Measurements from ENCODE around the gene MGAT3. TPM values are rescaled to one million over a fixed set of nuclear protein-coding genes. Genes with fewer than 3 reads are reported as not detected.
"Not testable (repeated sequence)": the region's sequence is repeated elsewhere in the genome, so short reads cannot be mapped to it uniquely, and the experiment has no call there.

MGAT3 gene
- total RNA-seq, 1 experiment from 2014 or later = 5.0 TPM

- Histone ChIP-seq H3T11ph (ENCODE audit: low read length) (no peak overlapping the region), H2BK5ac (ENCODE audit: insufficient read length, low read length) (no peak overlapping the region), H3K4me1 (ENCODE audit: insufficient read depth, low read length) (no peaks in the 10 kb centered on the region; the same call in 1 of the 2 replicates), H3K56ac (ENCODE audit: insufficient read length, low read depth, low read length) (no peak overlapping the region), H4K8ac (replicated peaks; ENCODE audit: insufficient read length, low read depth, low read length) (no peak overlapping the region), H3K14ac (ENCODE audit: insufficient read depth, low read length) (no peak overlapping the region), H3K23ac (ENCODE audit: insufficient read length, low read depth, low read length) (no peak overlapping the region), H4K20me1 (ENCODE audit: control insufficient read depth, insufficient read depth, insufficient read length) (peaks cover 8% of the 10 kb centered on the region), H3K79me2 (ENCODE audit: insufficient read depth, low read length) (no peaks in the 10 kb centered on the region), H3K9me3 (ENCODE audit: control insufficient read depth, low read depth, low read length) (no peaks in the 10 kb centered on the region), H4K91ac (ENCODE audit: insufficient read length, low read depth, low read length) (no peak overlapping the region), H3K27me3 (ENCODE audit: insufficient read depth, low read length) (peaks cover 24% of the 10 kb centered on the region; the same call in 1 of the 2 replicates), H3K27ac (ENCODE audit: insufficient read length, low read depth, low read length) (no peak overlapping the region), H3K18ac (ENCODE audit: insufficient read length, low read depth, low read length) (no peak overlapping the region), H3K4ac (ENCODE audit: low read depth, low read length) (no peak overlapping the region), H2BK120ac (ENCODE audit: low read depth, low read length, poor library complexity, severe bottlenecking) (no peak overlapping the region), H2BK15ac (ENCODE audit: low read depth, low read length) (no peak overlapping the region), H3K4me2 (ENCODE audit: insufficient read depth, insufficient read length, low read length) (no peak overlapping the region), H2BK12ac (ENCODE audit: insufficient read length, low read depth, low read length) (no peak overlapping the region), H3K23me2 (ENCODE audit: insufficient read length, low read depth, low read length, poor library complexity, severe bottlenecking) (peaks cover 8% of the 10 kb centered on the region), H2AFZ (ENCODE audit: low read length) (no peak overlapping the region), H2BK20ac (ENCODE audit: low read depth, low read length, poor library complexity, severe bottlenecking) (no peak overlapping the region), H4K5ac (ENCODE audit: insufficient read length, low read depth, low read length) (no peak overlapping the region), H3K79me1 (ENCODE audit: insufficient read depth, low read depth, low read length, poor library complexity, severe bottlenecking) (no peaks in the 10 kb centered on the region), H3K9ac (ENCODE audit: extremely low read depth, insufficient read length, low read length) (no peak overlapping the region), H2AK5ac (ENCODE audit: insufficient read length, low read length) (no peak overlapping the region)
- DNase-seq = no peak
- Mint-ChIP-seq H3K27ac (no peak overlapping the region), H3K9me3 (no peaks in the 10 kb centered on the region), H3K4me3 (peak overlapping the region in 1 of 2 experiments; percentile 55; a peak in 2 of 5 replicates), H3K36me3 (ENCODE audit: insufficient read depth in 1 of 3, low read depth in 3 of 3) (peaks cover 41 to 55% (median 45%) of the 10 kb centered on the region in 3 experiments), H3K27me3 (ENCODE audit: low read depth) (peaks cover 88% of the 10 kb centered on the region), H3K4me1 (peaks cover 10 to 14% of the 10 kb centered on the region in 2 experiments)
- TF ChIP-seq CTCF (conservative IDR thresholded peaks at IDR 0.05) = no peak
- WGBS (ENCODE audit: extremely low coverage, insufficient read length, low lambda C conversion rate) = no CpG with 5 or more reads among the region's 16 CpGs
Measured at GRCh38 chr22:39504071-39504470, 47.3 kb downstream of the MGAT3 start.

GRCh38 chr22:39507021-39507420 lies 50.2 kb downstream of the MGAT3 start:
- H4K91ac ChIP-seq (ENCODE audit: insufficient read length, low read depth, low read length); H2AFZ ChIP-seq (ENCODE audit: low read length); H3K4me2 ChIP-seq (ENCODE audit: insufficient read depth, insufficient read length, low read length); H3K79me2 ChIP-seq (ENCODE audit: insufficient read depth, low read length); H2BK20ac ChIP-seq (ENCODE audit: low read depth, low read length, poor library complexity, severe bottlenecking); H2BK5ac ChIP-seq (ENCODE audit: insufficient read length, low read length); H2AK5ac ChIP-seq (ENCODE audit: insufficient read length, low read length); H4K8ac ChIP-seq (replicated peaks; ENCODE audit: insufficient read length, low read depth, low read length); H3K9me3 Mint-ChIP-seq; H4K20me1 ChIP-seq (ENCODE audit: control insufficient read depth, insufficient read depth, insufficient read length); H3K79me1 ChIP-seq (ENCODE audit: insufficient read depth, low read depth, low read length, poor library complexity, severe bottlenecking); H2BK120ac ChIP-seq (ENCODE audit: low read depth, low read length, poor library complexity, severe bottlenecking); H3T11ph ChIP-seq (ENCODE audit: low read length); H3K4me1 ChIP-seq (ENCODE audit: insufficient read depth, low read length); H3K27ac Mint-ChIP-seq; H3K27ac ChIP-seq (ENCODE audit: insufficient read length, low read depth, low read length); H3K9me3 ChIP-seq (ENCODE audit: control insufficient read depth, low read depth, low read length); H3K14ac ChIP-seq (ENCODE audit: insufficient read depth, low read length); H3K4me3 Mint-ChIP-seq; H3K9ac ChIP-seq (ENCODE audit: extremely low read depth, insufficient read length, low read length); DNase-seq; H3K56ac ChIP-seq (ENCODE audit: insufficient read length, low read depth, low read length); H3K23ac ChIP-seq (ENCODE audit: insufficient read length, low read depth, low read length); H4K5ac ChIP-seq (ENCODE audit: insufficient read length, low read depth, low read length); H3K18ac ChIP-seq (ENCODE audit: insufficient read length, low read depth, low read length); H3K23me2 ChIP-seq (ENCODE audit: insufficient read length, low read depth, low read length, poor library complexity, severe bottlenecking); H2BK15ac ChIP-seq (ENCODE audit: low read depth, low read length); H2BK12ac ChIP-seq (ENCODE audit: insufficient read length, low read depth, low read length); H3K4ac ChIP-seq (ENCODE audit: low read depth, low read length): not testable (repeated sequence)
- H3K27me3 Mint-ChIP-seq (ENCODE audit: low read depth) = peaks cover 90% of the 10 kb centered on the region
- peaks cover 43% of the 10 kb centered on the region; the same call in 1 of the 2 replicates for H3K27me3 ChIP-seq (ENCODE audit: insufficient read depth, low read length)
- no CpG with 5 or more reads among the region's 10 CpGs for WGBS (ENCODE audit: extremely low coverage, insufficient read length, low lambda C conversion rate)
- peaks cover 65 to 83% (median 66%) of the 10 kb centered on the region in 3 experiments for H3K36me3 Mint-ChIP-seq (ENCODE audit: insufficient read depth in 1 of 3, low read depth in 3 of 3)
- H3K4me1 Mint-ChIP-seq = peaks cover 10 to 14% of the 10 kb centered on the region in 2 experiments

All from H9 (cell line).